Right lobe of liver (tissue), 6 donors: ENCODE results near the gene CYB5B. TPM values are rescaled to one million over a fixed set of nuclear protein-coding genes. Genes with fewer than 3 reads are reported as not detected.
A peak's percentile ranks its signal among the peaks of the same experiment; 100 is the strongest.

Experiments used
- ATAC-seq, 4 donors: fragments of 200-7000 bp; cut with Tn5 transposase; one replicate each; pipeline ENCODE4 v1.9.1; 2020; ENCODE audit warnings: mild to moderate bottlenecking in 4 of 4, moderate library complexity in 4 of 4
- DNase-seq, 3 donors: peaks; one replicate each; pipeline ENCODE4 v3.0.0-alpha.2; 2020
- H3K27ac ChIP-seq, 3 donors: fragments of 200-600 bp; one replicate each; pipeline ENCODE4 v1.8.0; 2022
- H3K27me3 ChIP-seq, 2 donors: fragments of 200-600 bp; one replicate each; pipeline ENCODE4 v1.8.0; 2022
- H3K36me3 ChIP-seq, 4 donors: fragments of 200-600 bp; sonication (generic) in 1 of 4; one replicate each; pipeline versions ENCODE4 v1.5.1 to v1.8.0; 2017 to 2022; ENCODE audit warnings: control low read depth in 1 of 4
- H3K4me1 ChIP-seq, 4 donors: fragments of 200-600 bp; sonication (generic) in 1 of 4; one replicate each; pipeline versions ENCODE4 v1.5.1 to v1.8.0; 2017 to 2022; ENCODE audit warnings: control low read depth in 1 of 4
- H3K4me3 ChIP-seq, 3 donors: fragments of 200-600 bp; one replicate each; pipeline ENCODE4 v1.8.0; 2022
- H3K9me3 ChIP-seq, 4 donors: fragments of 200-600 bp; sonication (generic) in 1 of 4; one replicate each; pipeline versions ENCODE4 v1.5.1 to v1.8.0; 2017 to 2022; ENCODE audit warnings: control low read depth in 1 of 4
- POLR2A ChIP-seq: fragments of 450-650 bp; IDR thresholded peaks from one replicate; pipeline ENCODE4 v1.6.1; 2017; ENCODE audit warnings: antibody characterized with exemption, mild to moderate bottlenecking
- WGBS: methylation state at CpG from one replicate; pipeline ENCODE4 v1.1.6; 2018; ENCODE audit warnings: low coverage, low lambda C conversion rate; ENCODE audit not compliant: insufficient coverage; ENCODE audit errors: missing lambda C conversion rate; 5-methylcytosine and 5-hydroxymethylcytosine counted together
- intact Hi-C, 2 donors: fragments of 100-400 bp; cut with DNase I; formaldehyde crosslinking; loops; one replicate each; pipeline versions ENCODE4 v1.11.2 to v1.14.1; 2022
- total RNA-seq, 6 experiments: library from RNA; depleted of rRNA in 2 of 6; stranded (reverse); fragments of >200 nt in 2 of 6; fragmentation: NEBNext Ultra II Directional in 3 of 6; extraction: Animal tissue kit (Norgen Biotek cat#: 25700) in 3 of 6; gene quantifications; one replicate each; pipeline versions ENCODE4 v1.1.0 to v1.2.4, GENCODE V29; 2016 to 2023
- TF ChIP-seq, protein P1 (sequence below), 4 donors: fragments of 200-600 bp in 3 of 4; fragments of 450-650 bp in 1 of 4; IDR thresholded peaks; one replicate each; pipeline versions ENCODE4 v1.5.1 to v1.8.0; 2016 to 2022; ENCODE audit warnings: antibody characterized with exemption in 4 of 4, mild to moderate bottlenecking in 2 of 4
- donor health status: DM: no; HTN: yes; CAD: no.
- donor health status: DM: no; HTN: no; CAD: no.
- donor health status: DM: no; HTN: no; CAD: no.
- donor health status: DM: no; HTN: yes; CAD: no.
- donor health status: DM: no; HTN: yes; CAD: no.

CYB5B gene
- total RNA-seq, 6 experiments from 2014 or later, result 19.1 to 42.1 (median 30.5) TPM

- 60% methylated on average over 1 of the region's 2 CpGs for WGBS
These were observed 43.2 kb upstream of the CYB5B start for GRCh38 chr16:69381231-69381630.

DNA sequence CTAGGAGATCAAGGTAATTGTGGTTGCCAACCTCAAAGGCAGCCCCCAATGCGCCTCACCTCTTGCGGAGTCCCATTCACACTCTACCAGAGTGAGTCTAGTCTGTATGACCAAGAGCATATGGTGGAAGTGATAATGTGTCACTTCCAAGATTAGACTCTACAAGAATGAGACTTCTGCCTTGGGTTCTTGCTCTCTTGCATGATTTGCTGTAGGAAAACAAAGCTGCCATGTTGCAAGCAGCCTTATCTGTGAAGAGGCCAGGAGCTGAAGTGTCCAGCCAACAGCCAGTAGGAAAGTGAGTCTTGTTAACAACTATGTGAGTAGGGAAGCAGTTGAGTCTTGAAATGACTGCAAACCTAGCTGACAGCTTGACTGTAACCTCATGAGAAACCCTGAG is 42.0 kb upstream of the CYB5B start:
- no peak for ATAC-seq
- Histone ChIP-seq H3K36me3 (peaks cover 3 to 61% (median 8%) of the 10 kb centered on the region in 4 donors), H3K4me3 (no peak overlapping the region), H3K4me1 (peaks cover 0 to 4% (median 2%) of the 10 kb centered on the region in 4 donors), H3K27ac (no peak overlapping the region), H3K9me3 (no peaks in the 10 kb centered on the region), H3K27me3 (no peaks in the 10 kb centered on the region)
- no peak for TF ChIP-seq POLR2A
- TF ChIP-seq, protein P1, sequence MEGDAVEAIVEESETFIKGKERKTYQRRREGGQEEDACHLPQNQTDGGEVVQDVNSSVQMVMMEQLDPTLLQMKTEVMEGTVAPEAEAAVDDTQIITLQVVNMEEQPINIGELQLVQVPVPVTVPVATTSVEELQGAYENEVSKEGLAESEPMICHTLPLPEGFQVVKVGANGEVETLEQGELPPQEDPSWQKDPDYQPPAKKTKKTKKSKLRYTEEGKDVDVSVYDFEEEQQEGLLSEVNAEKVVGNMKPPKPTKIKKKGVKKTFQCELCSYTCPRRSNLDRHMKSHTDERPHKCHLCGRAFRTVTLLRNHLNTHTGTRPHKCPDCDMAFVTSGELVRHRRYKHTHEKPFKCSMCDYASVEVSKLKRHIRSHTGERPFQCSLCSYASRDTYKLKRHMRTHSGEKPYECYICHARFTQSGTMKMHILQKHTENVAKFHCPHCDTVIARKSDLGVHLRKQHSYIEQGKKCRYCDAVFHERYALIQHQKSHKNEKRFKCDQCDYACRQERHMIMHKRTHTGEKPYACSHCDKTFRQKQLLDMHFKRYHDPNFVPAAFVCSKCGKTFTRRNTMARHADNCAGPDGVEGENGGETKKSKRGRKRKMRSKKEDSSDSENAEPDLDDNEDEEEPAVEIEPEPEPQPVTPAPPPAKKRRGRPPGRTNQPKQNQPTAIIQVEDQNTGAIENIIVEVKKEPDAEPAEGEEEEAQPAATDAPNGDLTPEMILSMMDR (IDR thresholded peaks at IDR 0.05), result no peak
- intact Hi-C loops, result no loop called here
- no peak for DNase-seq
- 100% methylated on average over 2 of the region's 2 CpGs for WGBS

More at GRCh38 chr16:69381231-69381630, 43.2 kb upstream of the CYB5B start:
- TF ChIP-seq, protein P1 (IDR thresholded peaks at IDR 0.05), result no peak
- no peak for TF ChIP-seq POLR2A
- Histone ChIP-seq H3K4me1 (peaks cover 0 to 4% (median 2%) of the 10 kb centered on the region in 4 donors), H3K4me3 (no peak overlapping the region), H3K27ac (no peak overlapping the region), H3K36me3 (peaks cover 3 to 61% (median 8%) of the 10 kb centered on the region in 4 donors), H3K27me3 (no peaks in the 10 kb centered on the region), H3K9me3 (no peaks in the 10 kb centered on the region)
- no peak for ATAC-seq
- no peak for DNase-seq
- intact Hi-C loops, result no loop called here

DNA sequence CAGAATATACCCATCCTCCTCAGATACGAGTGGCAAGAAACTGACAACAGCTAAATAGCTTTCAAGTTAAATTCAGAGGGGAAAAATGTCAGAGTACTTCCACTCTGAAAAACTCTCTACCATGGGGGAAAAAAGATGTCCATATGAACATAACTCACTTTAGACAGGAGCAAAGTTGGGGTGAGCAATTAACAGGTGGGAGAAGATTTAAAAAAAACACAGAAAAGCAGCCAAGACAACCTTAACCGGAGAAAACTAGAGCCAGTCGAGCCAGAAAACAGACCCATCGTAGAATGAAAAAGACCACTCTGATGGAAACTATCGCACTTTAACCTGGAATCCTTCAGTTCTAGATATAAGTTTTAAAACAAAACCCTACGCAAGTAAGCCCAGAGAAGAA is 39.4 kb upstream of the CYB5B start:
- Histone ChIP-seq H3K9me3 (no peaks in the 10 kb centered on the region), H3K36me3 (peaks cover 0 to 38% (median 5%) of the 10 kb centered on the region in 4 donors), H3K4me3 (peak overlapping the region; percentile 60 to 87 (median 66)), H3K27me3 (no peaks in the 10 kb centered on the region), H3K27ac (peak overlapping the region; percentile 63 to 86 (median 66)), H3K4me1 (peaks cover 0 to 4% (median 2%) of the 10 kb centered on the region in 4 donors)
- WGBS, result 1% methylated on average over 6 of the region's 6 CpGs
- ATAC-seq (no peak), DNase-seq (no peak)
- intact Hi-C loops, result no loop called here
- TF ChIP-seq, protein P1 (IDR thresholded peaks at IDR 0.05), result no peak
- no peak for TF ChIP-seq POLR2A

GRCh38 chr16:69386596-69386995 is 37.8 kb upstream of the CYB5B start:
- 100% methylated on average over 1 of the region's 1 CpG for WGBS
- H3K4me1 ChIP-seq, result peaks cover 0 to 4% (median 2%) of the 10 kb centered on the region in 4 donors
- H3K9me3 ChIP-seq, result no peaks in the 10 kb centered on the region
- ATAC-seq (no peak), DNase-seq (no peak)
- intact Hi-C loops, result no loop called here
- no peak for TF ChIP-seq POLR2A
- TF ChIP-seq, protein P1 (IDR thresholded peaks at IDR 0.05), result no peak
- no peak overlapping the region for H3K4me3 ChIP-seq
- H3K27ac ChIP-seq, result no peak overlapping the region
- H3K36me3 ChIP-seq, result peaks cover 0 to 22% (median 5%) of the 10 kb centered on the region in 4 donors
- no peaks in the 10 kb centered on the region for H3K27me3 ChIP-seq
